ENCODE results near the gene PUS10. TPM values are rescaled to one million over a fixed set of nuclear protein-coding genes. Genes with fewer than 3 reads are reported as not detected.
A peak's percentile ranks its signal among the peaks of the same experiment; 100 is the strongest.
"Not testable (repeated sequence)": the region's sequence is repeated elsewhere in the genome, so short reads cannot be mapped to it uniquely, and the experiment has no call there.

Gene PUS10
- total RNA-seq, 4 donors from 2014 or later: 3.8 to 26.4 (median 12.1) TPM

DNA sequence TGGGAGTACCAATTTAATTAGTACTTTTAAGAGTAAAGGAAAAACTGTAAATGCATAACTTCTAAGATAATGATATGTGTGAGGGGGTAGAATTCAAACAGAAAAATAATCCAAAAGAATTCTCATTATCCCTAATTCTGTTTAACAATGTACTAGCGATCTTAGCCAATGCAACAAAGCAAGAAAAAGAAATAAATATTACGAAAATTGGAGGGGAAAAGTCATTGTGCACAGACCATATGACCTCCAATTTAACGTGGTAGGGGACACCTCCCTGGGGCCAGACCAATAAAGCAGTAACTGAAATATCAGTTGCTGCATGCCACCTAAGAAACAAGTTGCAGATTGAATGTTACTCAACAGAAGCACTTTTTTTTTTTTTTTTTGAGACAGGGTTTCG, 26.4 kb downstream of the PUS10 start:
- WGBS, 2 donors (ENCODE audit: low coverage in 1 of 2): 90 to 96% methylated on average over 4 of the region's 4 CpGs
- TF ChIP-seq POLR2A (IDR thresholded peaks at IDR 0.05) (no peak), POLR2AphosphoS5 (IDR thresholded peaks at IDR 0.05) (no peak), EP300 (IDR thresholded peaks at IDR 0.05; ENCODE audit: low read depth) (no peak)
- TF ChIP-seq, protein P1, sequence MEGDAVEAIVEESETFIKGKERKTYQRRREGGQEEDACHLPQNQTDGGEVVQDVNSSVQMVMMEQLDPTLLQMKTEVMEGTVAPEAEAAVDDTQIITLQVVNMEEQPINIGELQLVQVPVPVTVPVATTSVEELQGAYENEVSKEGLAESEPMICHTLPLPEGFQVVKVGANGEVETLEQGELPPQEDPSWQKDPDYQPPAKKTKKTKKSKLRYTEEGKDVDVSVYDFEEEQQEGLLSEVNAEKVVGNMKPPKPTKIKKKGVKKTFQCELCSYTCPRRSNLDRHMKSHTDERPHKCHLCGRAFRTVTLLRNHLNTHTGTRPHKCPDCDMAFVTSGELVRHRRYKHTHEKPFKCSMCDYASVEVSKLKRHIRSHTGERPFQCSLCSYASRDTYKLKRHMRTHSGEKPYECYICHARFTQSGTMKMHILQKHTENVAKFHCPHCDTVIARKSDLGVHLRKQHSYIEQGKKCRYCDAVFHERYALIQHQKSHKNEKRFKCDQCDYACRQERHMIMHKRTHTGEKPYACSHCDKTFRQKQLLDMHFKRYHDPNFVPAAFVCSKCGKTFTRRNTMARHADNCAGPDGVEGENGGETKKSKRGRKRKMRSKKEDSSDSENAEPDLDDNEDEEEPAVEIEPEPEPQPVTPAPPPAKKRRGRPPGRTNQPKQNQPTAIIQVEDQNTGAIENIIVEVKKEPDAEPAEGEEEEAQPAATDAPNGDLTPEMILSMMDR (IDR thresholded peaks at IDR 0.05): no peak
- no peaks in the 10 kb centered on the region for H3K4me1 ChIP-seq
- no peaks in the 10 kb centered on the region for H3K36me3 ChIP-seq
- in situ Hi-C loops (cut with MboI; ENCODE audit: low pct_ligation_motif_present in 1 of 4, low pct_unique_long_range_greater_than_20kb in 1 of 4, low sequenced_read_pairs in 3 of 4) (loop anchor here (10.0 kb wide), 3 partner anchors 187 to 287 kb away; no protein-coding TSS in a partner anchor), intact Hi-C loops (cut with DNase I; ENCODE audit: low total_unique reads) (no loop called here)
- no peak overlapping the region for H3K27ac ChIP-seq
- H3K4me3 ChIP-seq: no peak overlapping the region
- peaks cover 0 to 6% of the 10 kb centered on the region in 2 donors for H3K9me3 ChIP-seq
- H3K27me3 ChIP-seq: no peaks in the 10 kb centered on the region
- no peak for DNase-seq

DNA sequence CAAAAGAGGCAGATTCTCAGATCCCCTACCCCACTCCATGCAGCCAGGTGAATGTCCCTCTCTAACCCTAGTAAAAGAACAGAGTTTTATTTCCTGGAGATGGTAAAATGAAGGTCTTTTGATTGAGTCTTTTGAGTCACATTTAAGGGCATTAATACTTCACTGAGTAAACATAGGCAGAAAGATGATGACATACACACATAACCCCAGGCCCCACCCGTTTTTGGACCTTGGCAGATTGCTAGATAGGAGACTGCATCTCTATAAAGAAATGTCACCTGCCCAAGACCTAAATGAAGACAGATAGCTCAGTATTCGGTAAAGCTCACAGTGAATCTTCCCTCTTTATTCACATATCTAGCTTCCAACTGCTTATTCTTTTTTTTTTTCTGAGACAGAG, 28.8 kb downstream of the PUS10 start:
- intact Hi-C loops (cut with DNase I; ENCODE audit: low total_unique reads) (no loop called here), in situ Hi-C loops (cut with MboI; ENCODE audit: low pct_ligation_motif_present in 1 of 4, low pct_unique_long_range_greater_than_20kb in 1 of 4, low sequenced_read_pairs in 3 of 4) (no loop called here)
- H3K27ac ChIP-seq: no peak overlapping the region
- no peaks in the 10 kb centered on the region for H3K4me1 ChIP-seq
- TF ChIP-seq, protein P1 (IDR thresholded peaks at IDR 0.05): no peak
- TF ChIP-seq POLR2AphosphoS5 (IDR thresholded peaks at IDR 0.05): no peak
- TF ChIP-seq POLR2A (IDR thresholded peaks at IDR 0.05): no peak
- TF ChIP-seq EP300 (IDR thresholded peaks at IDR 0.05; ENCODE audit: low read depth): no peak
- no peaks in the 10 kb centered on the region for H3K27me3 ChIP-seq
- DNase-seq: peak; percentile 33
- no peaks in the 10 kb centered on the region for H3K36me3 ChIP-seq
- no peak overlapping the region for H3K4me3 ChIP-seq
- 50 to 77% methylated on average over 1 to 2 of the region's 2 CpGs for WGBS, 2 donors (ENCODE audit: low coverage in 1 of 2)
- H3K9me3 ChIP-seq: peaks cover 0 to 6% of the 10 kb centered on the region in 2 donors

DNA sequence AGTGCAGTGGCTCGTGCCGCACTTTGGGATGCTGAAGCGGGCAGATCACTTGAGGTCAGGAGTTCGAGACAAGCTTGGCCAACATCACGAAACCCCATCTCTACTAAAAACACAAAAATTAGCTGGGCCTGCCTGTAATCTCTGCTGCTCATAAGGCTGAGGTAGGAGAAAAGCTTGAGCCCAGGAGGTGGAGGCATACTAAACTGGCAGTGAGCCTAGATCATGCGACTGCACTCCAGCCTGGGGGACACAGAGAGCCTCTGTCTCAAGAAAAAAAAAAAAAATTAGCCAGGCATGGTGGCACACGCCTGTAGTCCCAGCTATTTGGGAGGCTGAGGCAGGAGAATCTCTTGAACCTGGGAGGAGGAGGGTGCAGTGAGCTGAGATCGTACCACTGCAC, 30.4 kb downstream of the PUS10 start:
- intact Hi-C loops (cut with DNase I; ENCODE audit: low total_unique reads); in situ Hi-C loops (cut with MboI; ENCODE audit: low pct_ligation_motif_present in 1 of 4, low pct_unique_long_range_greater_than_20kb in 1 of 4, low sequenced_read_pairs in 3 of 4); H3K9me3 ChIP-seq; H3K4me1 ChIP-seq; H3K27ac ChIP-seq; DNase-seq; H3K4me3 ChIP-seq; H3K27me3 ChIP-seq; H3K36me3 ChIP-seq: not testable (repeated sequence)
- WGBS, 2 donors (ENCODE audit: low coverage in 1 of 2): 88 to 91% methylated on average over 8 of the region's 8 CpGs

DNA sequence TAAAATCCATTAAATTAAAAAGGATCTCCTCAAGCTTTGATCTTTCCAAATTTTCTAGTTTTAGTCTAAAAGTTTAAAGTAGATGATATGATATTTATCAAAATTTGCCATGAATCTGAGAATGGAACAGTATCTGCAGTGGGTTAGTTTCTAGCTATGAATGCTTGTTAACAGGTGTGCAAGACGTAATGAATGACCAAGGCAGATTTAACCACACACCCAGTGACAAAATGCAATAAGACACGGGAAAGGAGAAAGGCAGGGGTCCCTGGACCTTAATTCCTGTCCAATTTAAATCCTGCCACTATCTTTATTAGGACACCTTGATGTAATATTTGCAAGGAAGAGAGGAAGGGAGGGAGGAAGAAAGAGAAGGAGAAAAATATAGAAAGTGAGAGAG, 31.0 kb downstream of the PUS10 start:
- DNase-seq: no peak
- Histone ChIP-seq H3K4me1 (no peaks in the 10 kb centered on the region), H3K27me3 (no peaks in the 10 kb centered on the region), H3K27ac (no peak overlapping the region), H3K4me3 (no peak overlapping the region), H3K36me3 (no peaks in the 10 kb centered on the region), H3K9me3 (peaks cover 0 to 6% of the 10 kb centered on the region in 2 donors)
- in situ Hi-C loops (cut with MboI; ENCODE audit: low pct_ligation_motif_present in 1 of 4, low pct_unique_long_range_greater_than_20kb in 1 of 4, low sequenced_read_pairs in 3 of 4): no loop called here
- 59 to 76% methylated on average over 2 of the region's 2 CpGs for WGBS, 2 donors (ENCODE audit: low coverage in 1 of 2)
- TF ChIP-seq, protein P1 (IDR thresholded peaks at IDR 0.05): no peak
- no peak for TF ChIP-seq POLR2AphosphoS5 (IDR thresholded peaks at IDR 0.05)
- no peak for TF ChIP-seq EP300 (IDR thresholded peaks at IDR 0.05; ENCODE audit: low read depth)
- no peak for TF ChIP-seq POLR2A (IDR thresholded peaks at IDR 0.05)
- intact Hi-C loops (cut with DNase I; ENCODE audit: low total_unique reads): no loop called here

DNA sequence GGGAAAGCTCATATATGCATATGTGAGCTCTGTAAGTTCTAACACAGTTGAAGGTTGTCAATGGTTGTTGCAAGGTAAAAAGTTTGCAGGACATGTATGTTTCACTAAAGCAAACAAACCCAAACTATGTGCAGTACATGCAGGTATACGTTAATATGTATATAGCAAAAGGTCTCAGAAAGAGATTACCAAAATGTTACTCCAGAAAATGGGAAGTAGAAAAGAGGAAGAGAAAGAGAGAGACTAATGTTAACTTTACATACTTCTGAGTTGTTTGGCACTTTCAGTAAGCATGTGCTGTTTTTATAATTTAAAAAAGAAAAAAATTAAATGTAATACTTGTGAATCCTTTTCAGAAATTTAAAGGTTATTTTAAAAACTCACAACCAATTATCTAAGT, 33.3 kb downstream of the PUS10 start:
- no peaks in the 10 kb centered on the region for H3K36me3 ChIP-seq
- 67 to 85% methylated on average over 1 of the region's 1 CpG for WGBS, 2 donors (ENCODE audit: low coverage in 1 of 2)
- H3K27ac ChIP-seq: no peak overlapping the region
- H3K9me3 ChIP-seq: no peaks in the 10 kb centered on the region
- TF ChIP-seq POLR2AphosphoS5 (IDR thresholded peaks at IDR 0.05): no peak
- TF ChIP-seq POLR2A (IDR thresholded peaks at IDR 0.05): no peak
- TF ChIP-seq, protein P1 (IDR thresholded peaks at IDR 0.05): no peak
- TF ChIP-seq EP300 (IDR thresholded peaks at IDR 0.05; ENCODE audit: low read depth): no peak
- no peak overlapping the region for H3K4me3 ChIP-seq
- no peak for DNase-seq
- in situ Hi-C loops (cut with MboI; ENCODE audit: low pct_ligation_motif_present in 1 of 4, low pct_unique_long_range_greater_than_20kb in 1 of 4, low sequenced_read_pairs in 3 of 4) (no loop called here), intact Hi-C loops (cut with DNase I; ENCODE audit: low total_unique reads) (no loop called here)
- no peaks in the 10 kb centered on the region for H3K4me1 ChIP-seq
- no peaks in the 10 kb centered on the region for H3K27me3 ChIP-seq

DNA sequence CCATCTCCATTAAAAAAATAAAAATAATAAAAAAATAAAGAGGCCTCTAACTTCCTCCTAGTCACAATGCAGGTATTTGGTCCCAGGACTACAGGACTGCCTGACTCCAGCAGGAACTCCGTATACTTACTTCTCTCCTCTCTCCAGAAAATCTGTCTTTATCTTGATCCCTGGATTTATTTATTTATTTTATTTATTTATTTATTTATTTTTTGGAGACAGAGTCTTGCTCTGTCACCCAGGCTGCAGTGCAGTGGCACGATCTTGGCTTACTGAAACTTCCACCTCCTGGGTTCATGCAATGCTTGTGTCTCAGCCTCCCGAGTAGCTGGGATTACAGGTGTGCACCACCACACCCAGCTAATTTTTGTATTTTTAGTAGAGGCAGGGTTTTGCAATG, 36.0 kb downstream of the PUS10 start:
- H3K36me3 ChIP-seq; H3K4me3 ChIP-seq; intact Hi-C loops (cut with DNase I; ENCODE audit: low total_unique reads); in situ Hi-C loops (cut with MboI; ENCODE audit: low pct_ligation_motif_present in 1 of 4, low pct_unique_long_range_greater_than_20kb in 1 of 4, low sequenced_read_pairs in 3 of 4); H3K27me3 ChIP-seq; H3K4me1 ChIP-seq; DNase-seq; H3K27ac ChIP-seq; H3K9me3 ChIP-seq: not testable (repeated sequence)
- WGBS, 2 donors (ENCODE audit: low coverage in 1 of 2): 96 to 100% methylated on average over 3 of the region's 3 CpGs
